CD4-positive, alpha-beta T cell (primary cell): ENCODE measurements around the gene RPLP1. TPM values are rescaled to one million over a fixed set of nuclear protein-coding genes. Genes with fewer than 3 reads are reported as not detected.
A peak's percentile ranks its signal among the peaks of the same experiment; 100 is the strongest.

Experiments
- ATAC-seq: fragments of 200-7000 bp; cut with Tn5 transposase; one replicate; pipeline ENCODE4 v1.10.0; 2022; ENCODE audit warnings: mild to moderate bottlenecking; ENCODE audit not compliant: poor library complexity
- CTCF ChIA-PET: fragments of 350-600 bp; sonication (Branson Sonifier 250); formaldehyde crosslinking; loops from one replicate; lab custom pipeline; 2021; ENCODE audit warnings: antibody characterized with exemption, inconsistent platforms; lab: Charles Lee
- POLR2A ChIA-PET: fragments of 350-600 bp; sonication (Branson Sonifier 250); formaldehyde crosslinking; loops from one replicate; lab custom pipeline; 2021; ENCODE audit warnings: antibody characterized with exemption, inconsistent platforms; lab: Charles Lee
- DNase-seq, 14 experiments: peaks; one replicate each; pipeline ENCODE4 v3.0.0-alpha.2; 2013 to 2020; ENCODE audit warnings: mixed read lengths in 2 of 14
- H3K27ac ChIP-seq, 2 donors: one replicate each; pipeline versions ENCODE4 v1.5.1 to v1.7.0; 2013; ENCODE audit warnings: low read length in 2 of 2, low read depth in 1 of 2, mild to moderate bottlenecking in 1 of 2
- H3K27me3 ChIP-seq, 2 experiments: 1 replicate in 1 of 2; 2 replicates in 1 of 2; pipeline versions ENCODE4 v1.6.1 to v1.7.0; 2013; ENCODE audit warnings: low read length in 2 of 2, control low read depth in 1 of 2, mild to moderate bottlenecking in 1 of 2, moderate library complexity in 1 of 2; ENCODE audit not compliant: insufficient read depth in 2 of 2, control insufficient read depth in 1 of 2
- H3K36me3 ChIP-seq: one replicate; pipeline ENCODE4 v1.6.1; 2013; ENCODE audit warnings: low read length, control low read depth; ENCODE audit not compliant: insufficient read depth
- H3K4me1 ChIP-seq: one replicate; pipeline ENCODE4 v1.6.1; 2013; ENCODE audit warnings: low read length, control low read depth; ENCODE audit not compliant: insufficient read depth
- H3K4me3 ChIP-seq: one replicate; pipeline ENCODE4 v1.5.1; 2013; ENCODE audit warnings: mild to moderate bottlenecking, low read length, moderate library complexity
- H3K9me3 ChIP-seq, 2 experiments: 1 replicate in 1 of 2; 2 replicates in 1 of 2; pipeline versions ENCODE4 v1.6.1 to v1.7.0; 2013; ENCODE audit warnings: low read length in 2 of 2, mild to moderate bottlenecking in 2 of 2, control low read depth in 1 of 2, moderate library complexity in 1 of 2; ENCODE audit not compliant: control insufficient read depth in 1 of 2, insufficient read depth in 1 of 2
- H3K27ac Mint-ChIP-seq: one replicate; pipeline ENCODE4 v1.8.0; 2020; ENCODE audit warnings: mixed read lengths
- H3K27me3 Mint-ChIP-seq: one replicate; pipeline ENCODE4 v1.8.0; 2021; ENCODE audit warnings: mixed read lengths
- H3K36me3 Mint-ChIP-seq: one replicate; pipeline ENCODE4 v1.8.0; 2021; ENCODE audit warnings: low read depth, mixed read lengths
- H3K4me1 Mint-ChIP-seq: one replicate; pipeline ENCODE4 v1.8.0; 2021; ENCODE audit warnings: low read depth, mixed read lengths
- H3K4me3 Mint-ChIP-seq: one replicate; pipeline ENCODE4 v1.8.0; 2020; ENCODE audit warnings: mild to moderate bottlenecking, mixed read lengths
- H3K9me3 Mint-ChIP-seq: one replicate; pipeline ENCODE4 v1.8.0; 2020; ENCODE audit warnings: mixed read lengths
- CTCF ChIP-seq: fragments of 200-600 bp; IDR thresholded peaks from one replicate; pipeline ENCODE4 v1.8.0; 2022; ENCODE audit warnings: antibody characterized with exemption, mild to moderate bottlenecking
- intact Hi-C, 2 experiments: fragments of 100-400 bp; cut with DNase I in 1 of 2; cut with micrococcal nuclease in 1 of 2; formaldehyde crosslinking; loops; one replicate each; pipeline versions ENCODE4 v1.15.1 to v1.9.0; 2023 to 2025; cut with DNase I, micrococcal nuclease
- total RNA-seq, 174 experiments: library from RNA in 2 of 174; stranded (reverse) in 2 of 174; gene quantifications; one replicate each; pipeline ENCODE4 v1.2.3 and lab custom pipeline; 2021 to 2026

Gene RPLP1
- total RNA-seq, 2 experiments from 2014 or later: 2,527 to 2,615 TPM

DNA sequence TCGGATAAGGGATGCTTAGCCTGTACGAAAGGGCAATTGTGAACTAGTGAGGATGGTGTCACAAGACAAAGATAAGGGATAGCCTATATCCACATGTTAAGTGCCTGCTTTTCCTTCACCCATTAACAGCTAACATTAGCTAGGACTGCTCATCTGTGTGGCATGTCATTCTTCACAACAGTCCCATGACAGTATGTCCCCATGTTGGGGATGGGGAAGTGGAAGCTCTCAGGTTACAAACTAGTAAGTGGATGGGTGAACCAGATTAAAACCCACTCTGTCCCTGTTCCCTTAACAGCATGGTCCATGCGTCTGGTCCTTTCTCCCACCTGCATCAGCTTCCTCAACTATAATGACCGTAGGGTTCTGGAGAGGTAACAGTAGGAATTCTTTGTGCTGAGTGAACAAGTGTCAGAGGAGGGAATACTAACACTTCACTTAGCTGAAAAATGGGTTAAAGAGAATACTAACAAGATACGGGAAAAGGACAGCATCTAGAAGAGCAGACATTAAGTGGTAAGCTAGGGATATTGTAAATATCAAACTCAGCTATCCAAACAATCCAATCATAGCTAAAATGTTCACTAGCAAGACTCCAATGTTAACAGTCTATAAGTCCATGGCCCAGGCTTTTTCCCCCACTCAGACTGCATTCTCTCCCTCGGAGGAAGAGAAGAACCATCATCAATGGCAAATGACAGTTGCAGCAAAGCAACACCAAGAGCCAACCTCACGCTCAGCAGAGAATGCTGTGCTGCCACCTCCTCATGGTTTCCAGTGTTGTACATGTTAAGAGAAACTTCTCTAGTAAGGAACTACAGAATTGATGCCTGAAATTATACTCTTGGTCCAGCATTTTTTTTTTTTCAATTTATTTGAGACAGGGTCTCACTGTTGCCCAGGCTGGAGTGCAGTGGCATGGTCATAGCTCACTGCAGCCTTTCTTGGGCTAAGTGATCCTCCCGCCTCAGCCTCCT lies 5.0 kb downstream of the RPLP1 start:
- intact Hi-C loops: loop anchor here in 1 of 2 experiments (10.0 kb wide), 1 partner anchor 643 kb away; no protein-coding TSS in a partner anchor
- H3K27ac Mint-ChIP-seq: peak overlapping the region; percentile 94
- no peak overlapping the region for H3K27ac ChIP-seq
- no peaks in the 10 kb centered on the region for H3K9me3 ChIP-seq
- no peak overlapping the region for H3K4me3 ChIP-seq
- no peaks in the 10 kb centered on the region for H3K27me3 Mint-ChIP-seq
- no peak for TF ChIP-seq CTCF
- no peaks in the 10 kb centered on the region for H3K27me3 ChIP-seq
- no peaks in the 10 kb centered on the region for H3K9me3 Mint-ChIP-seq
- ATAC-seq: no peak
- ChIA-PET POLR2A (no interaction called here), CTCF (no interaction called here)
- peaks cover 65% of the 10 kb centered on the region for H3K4me1 Mint-ChIP-seq
- peaks cover 29% of the 10 kb centered on the region for H3K36me3 ChIP-seq
- H3K4me1 ChIP-seq: peaks cover 42% of the 10 kb centered on the region
- peaks cover 51% of the 10 kb centered on the region for H3K36me3 Mint-ChIP-seq
- DNase-seq: no peak
- H3K4me3 Mint-ChIP-seq: no peak overlapping the region

DNA sequence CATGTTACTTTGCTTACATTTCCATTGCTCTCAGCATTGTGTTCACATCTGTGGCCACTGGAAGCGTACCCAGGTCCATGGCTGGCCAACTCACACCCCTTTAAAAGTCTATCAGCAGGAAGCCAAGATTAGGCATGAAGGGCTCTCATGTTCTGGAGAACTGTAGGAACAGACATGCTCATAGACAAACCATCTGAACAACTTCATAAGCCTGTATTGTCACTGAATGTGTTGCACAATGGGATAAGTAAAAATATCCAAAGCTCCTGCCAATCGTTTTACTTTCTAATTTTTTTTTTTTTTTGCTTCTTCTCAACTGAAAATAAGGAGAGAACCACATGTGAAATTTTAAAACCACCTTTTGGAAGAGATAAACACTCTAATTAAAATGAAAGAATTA lies 6.4 kb downstream of the RPLP1 start:
- Histone ChIP-seq H3K27ac (no peak overlapping the region), H3K4me1 (peaks cover 44% of the 10 kb centered on the region), H3K9me3 (no peaks in the 10 kb centered on the region), H3K36me3 (peaks cover 29% of the 10 kb centered on the region), H3K27me3 (no peaks in the 10 kb centered on the region), H3K4me3 (no peak overlapping the region)
- intact Hi-C loops: loop anchor here in 1 of 2 experiments (10.0 kb wide), 1 partner anchor 644 kb away; no protein-coding TSS in a partner anchor
- Mint-ChIP-seq H3K36me3 (peaks cover 39% of the 10 kb centered on the region), H3K4me1 (peaks cover 61% of the 10 kb centered on the region), H3K27me3 (no peaks in the 10 kb centered on the region), H3K27ac (peak overlapping the region; percentile 47), H3K9me3 (no peaks in the 10 kb centered on the region), H3K4me3 (peak overlapping the region; percentile 38)
- TF ChIP-seq CTCF: no peak
- ATAC-seq: no peak
- POLR2A ChIA-PET: no interaction called here
- no peak for DNase-seq
- CTCF ChIA-PET: no interaction called here

DNA sequence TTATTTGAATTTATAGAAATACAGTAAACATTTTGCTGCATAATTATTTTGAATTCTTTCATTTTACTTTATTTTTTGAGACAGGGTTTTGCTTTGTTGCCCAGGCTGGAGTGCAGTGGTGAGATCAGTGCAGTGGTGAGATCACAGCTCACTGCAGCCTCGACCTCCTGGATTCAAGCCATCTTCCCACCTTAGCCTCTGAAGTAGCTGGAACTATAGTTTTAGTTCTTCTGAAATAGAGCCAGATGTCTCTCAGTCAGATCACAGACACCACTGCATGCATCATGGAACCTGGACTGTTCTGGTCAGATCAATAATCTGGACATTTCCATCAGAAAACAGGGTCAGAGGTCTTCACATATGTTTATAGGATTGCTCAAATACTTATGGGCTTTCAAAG lies 7.9 kb downstream of the RPLP1 start:
- Histone ChIP-seq H3K4me3 (no peak overlapping the region), H3K36me3 (peaks cover 15% of the 10 kb centered on the region), H3K4me1 (peaks cover 30% of the 10 kb centered on the region), H3K27ac (no peak overlapping the region), H3K27me3 (no peaks in the 10 kb centered on the region), H3K9me3 (no peaks in the 10 kb centered on the region)
- Mint-ChIP-seq H3K27me3 (no peaks in the 10 kb centered on the region), H3K27ac (peak overlapping the region; percentile 30), H3K36me3 (peaks cover 25% of the 10 kb centered on the region), H3K9me3 (no peaks in the 10 kb centered on the region), H3K4me1 (peaks cover 51% of the 10 kb centered on the region), H3K4me3 (peak overlapping the region; percentile 56)
- no peak for ATAC-seq
- ChIA-PET POLR2A (no interaction called here), CTCF (no interaction called here)
- TF ChIP-seq CTCF: no peak
- no peak for DNase-seq
- intact Hi-C loops: no loop called here
